Cerebellar nuclear complex (tissue), 1 donor: Measurements from ENCODE around the gene WNK1.
A peak's percentile ranks its signal among the peaks of the same experiment; 100 is the strongest.
"Not testable (repeated sequence)": the region's sequence is repeated elsewhere in the genome, so short reads cannot be mapped to it uniquely, and the experiment has no call there.

ENCODE experiments used
- DNase-seq, 2 experiments: peaks; one replicate each; lab custom pipeline; 2025; lab: John Stamatoyannopoulos, UW

The WNK1 gene

GRCh38 chr12:749751-750270 is 2.6 kb upstream of the WNK1 start:
- no peak for DNase-seq

DNA sequence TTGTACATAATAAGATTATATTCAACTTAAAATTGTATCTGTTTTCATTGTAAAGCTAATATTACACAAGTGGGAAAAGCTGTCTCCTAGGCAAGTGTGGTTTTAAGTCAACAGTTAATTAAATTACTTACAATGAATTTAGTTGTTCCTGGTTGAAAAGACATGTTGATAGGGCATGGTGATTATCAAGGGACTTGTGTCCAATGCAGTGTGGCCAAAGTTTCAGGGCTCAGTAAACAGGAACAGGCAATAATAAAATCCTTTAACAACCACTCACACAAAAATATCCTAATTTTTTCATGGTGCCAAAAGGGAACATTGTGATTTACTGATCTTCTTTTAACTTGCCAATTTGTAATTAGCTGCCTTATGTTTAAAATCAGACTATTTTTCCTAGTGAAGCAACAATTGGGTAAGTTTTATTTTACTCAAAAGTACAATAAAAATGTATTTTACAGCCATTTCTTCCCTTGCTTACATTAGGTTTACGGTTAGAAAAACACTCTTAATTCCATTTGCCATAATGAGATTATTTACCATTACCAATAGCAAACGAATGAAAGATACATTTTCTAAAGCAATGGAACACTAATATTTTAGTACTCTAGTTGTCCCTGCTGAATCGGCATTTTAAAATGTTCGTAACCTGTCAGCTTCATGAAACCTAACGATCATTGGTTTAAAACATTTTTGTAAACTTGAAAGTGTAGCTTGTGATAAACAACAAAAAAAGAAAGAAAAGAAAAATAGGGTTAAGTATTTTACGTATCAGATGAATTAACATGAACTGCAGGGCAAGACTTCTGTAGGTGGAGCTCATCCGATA is 1.8 kb upstream of the WNK1 start:
- no peak for DNase-seq

- DNase-seq = peak in 1 of 2 experiments; percentile 39
These were observed 984 bp upstream of the WNK1 start for GRCh38 chr12:751192-751998.

GRCh38 chr12:752695-753610 is 574 bp downstream of the WNK1 start:
- no peak for DNase-seq

DNA sequence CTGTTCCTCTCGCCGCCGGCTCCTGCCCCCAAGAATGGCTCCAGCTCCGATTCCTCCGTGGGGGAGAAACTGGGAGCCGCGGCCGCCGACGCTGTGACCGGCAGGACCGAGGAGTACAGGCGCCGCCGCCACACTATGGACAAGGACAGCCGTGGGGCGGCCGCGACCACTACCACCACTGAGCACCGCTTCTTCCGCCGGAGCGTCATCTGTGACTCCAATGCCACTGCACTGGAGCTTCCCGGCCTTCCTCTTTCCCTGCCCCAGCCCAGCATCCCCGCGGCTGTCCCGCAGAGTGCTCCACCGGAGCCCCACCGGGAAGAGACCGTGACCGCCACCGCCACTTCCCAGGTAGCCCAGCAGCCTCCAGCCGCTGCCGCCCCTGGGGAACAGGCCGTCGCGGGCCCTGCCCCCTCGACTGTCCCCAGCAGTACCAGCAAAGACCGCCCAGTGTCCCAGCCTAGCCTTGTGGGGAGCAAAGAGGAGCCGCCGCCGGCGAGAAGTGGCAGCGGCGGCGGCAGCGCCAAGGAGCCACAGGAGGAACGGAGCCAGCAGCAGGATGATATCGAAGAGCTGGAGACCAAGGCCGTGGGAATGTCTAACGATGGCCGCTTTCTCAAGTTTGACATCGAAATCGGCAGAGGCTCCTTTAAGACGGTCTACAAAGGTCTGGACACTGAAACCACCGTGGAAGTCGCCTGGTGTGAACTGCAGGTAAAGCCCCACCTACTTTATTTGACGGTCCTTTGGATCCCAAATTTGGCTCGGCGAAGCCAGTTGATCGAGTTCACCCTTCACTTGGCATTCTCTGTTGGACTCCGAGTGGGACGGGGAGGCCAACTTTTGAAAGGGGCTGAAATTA is 1.5 kb downstream of the WNK1 start:
- no peak for DNase-seq

- no peak for DNase-seq
These were observed 2.1 kb downstream of the WNK1 start for GRCh38 chr12:754473-754820.

GRCh38 chr12:754851-755562 is 2.6 kb downstream of the WNK1 start:
- no peak for DNase-seq

DNA sequence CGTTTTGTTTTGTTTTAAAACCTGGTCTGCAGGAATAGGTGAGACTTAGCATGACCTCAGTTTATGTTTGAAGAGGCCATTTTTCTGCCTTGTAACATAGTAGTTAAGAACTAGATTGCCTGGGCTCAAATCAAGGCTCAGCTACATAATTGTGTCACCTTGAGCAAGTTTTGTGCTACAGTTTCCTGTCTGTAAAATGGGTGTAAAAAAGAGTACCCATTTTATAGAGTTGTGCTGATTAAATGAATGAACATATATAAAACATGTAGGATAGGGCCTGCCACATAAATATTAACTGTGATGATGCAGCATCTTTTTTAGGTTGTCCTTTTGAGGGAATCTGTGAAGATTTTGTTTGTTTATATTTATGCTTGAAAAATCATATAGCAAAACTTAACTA is 7.2 kb downstream of the WNK1 start:
- DNase-seq = no peak

GRCh38 chr12:761256-761655 is 8.9 kb downstream of the WNK1 start:
- DNase-seq = no peak

DNA sequence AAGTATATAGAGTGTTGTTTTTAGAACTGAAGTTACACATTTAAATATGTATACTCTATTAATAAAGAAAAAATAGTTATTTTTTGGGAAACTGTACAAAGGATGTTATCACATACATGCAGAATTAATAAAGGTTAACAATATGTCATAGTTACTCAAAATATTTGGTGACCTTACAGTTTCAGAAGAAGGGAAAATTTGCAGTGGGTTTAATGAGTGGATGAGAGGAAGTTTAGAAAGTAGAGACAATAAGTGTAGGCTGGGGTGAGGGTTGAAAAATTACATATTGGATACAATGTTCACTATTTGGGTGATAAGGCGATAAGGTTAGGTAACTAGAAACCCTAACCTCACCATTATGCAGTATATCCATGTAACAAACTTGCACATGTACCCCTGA is 13.5 kb downstream of the WNK1 start:
- no peak for DNase-seq

DNA sequence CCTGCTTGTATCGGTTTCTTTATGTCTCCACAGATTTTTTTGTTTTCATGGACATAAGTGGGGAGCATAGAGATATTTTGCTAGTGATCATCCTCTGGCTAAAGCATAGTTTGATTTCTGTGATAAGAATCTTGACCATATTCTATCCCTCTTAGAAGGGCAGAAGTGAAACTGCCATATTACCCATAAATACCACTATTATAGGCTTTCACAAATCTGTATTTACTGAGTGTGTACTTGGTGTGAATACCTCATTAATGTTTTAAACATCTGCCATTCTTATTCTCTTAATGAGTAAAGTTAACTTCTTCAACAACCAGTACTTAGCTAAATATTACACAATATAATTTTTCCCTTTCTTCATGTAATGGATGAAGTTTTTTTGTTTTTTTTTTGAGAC is 16.1 kb downstream of the WNK1 start:
- no peak for DNase-seq

DNA sequence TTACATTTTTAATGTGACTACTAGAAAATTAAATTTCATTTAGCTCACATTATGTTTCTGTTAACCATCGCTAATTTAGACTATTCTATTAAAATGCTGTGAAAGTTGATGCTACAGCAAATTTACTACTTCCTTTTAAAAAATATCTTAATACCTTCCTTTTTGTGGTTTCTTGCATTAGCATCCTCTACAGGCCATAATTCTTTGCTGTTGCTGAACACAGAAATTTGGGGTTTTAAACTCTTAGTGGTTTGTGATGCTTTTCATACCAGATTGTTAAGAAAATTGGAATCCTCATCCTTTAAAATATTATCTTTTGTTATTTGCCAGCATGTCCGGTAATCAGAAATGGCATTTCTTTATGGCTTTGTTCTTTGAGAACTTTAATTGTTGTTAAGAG is 18.1 kb downstream of the WNK1 start:
- DNase-seq = no peak

DNA sequence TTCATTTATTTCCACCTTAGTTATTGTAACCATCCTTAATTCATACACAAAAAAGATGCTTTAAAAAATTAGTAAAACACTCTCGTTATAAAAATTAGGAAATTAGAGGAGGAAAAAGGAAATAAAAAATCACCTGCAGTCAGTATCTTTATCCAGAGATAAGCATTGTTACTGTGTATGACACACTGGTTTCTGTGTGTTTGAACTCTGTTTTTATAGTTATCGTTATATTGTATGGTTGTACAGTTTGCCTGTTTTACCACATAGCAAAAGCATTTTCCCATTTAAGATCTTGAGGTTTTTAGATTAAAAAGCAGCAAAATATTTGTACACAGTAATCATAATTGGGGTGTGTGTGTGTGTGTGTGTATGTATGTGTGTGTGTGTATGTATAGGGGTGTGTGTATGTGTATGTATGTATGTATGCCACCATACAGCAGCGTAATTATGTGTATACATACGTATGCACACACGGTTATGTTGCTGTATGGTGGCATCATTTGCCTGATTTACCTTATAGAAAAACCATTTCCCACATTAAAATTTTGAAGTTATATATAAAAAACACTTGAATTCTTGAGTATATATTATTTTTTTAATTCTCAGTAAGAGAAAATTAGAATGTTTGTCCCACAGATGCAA is 19.8 kb downstream of the WNK1 start:
- DNase-seq = no peak

DNA sequence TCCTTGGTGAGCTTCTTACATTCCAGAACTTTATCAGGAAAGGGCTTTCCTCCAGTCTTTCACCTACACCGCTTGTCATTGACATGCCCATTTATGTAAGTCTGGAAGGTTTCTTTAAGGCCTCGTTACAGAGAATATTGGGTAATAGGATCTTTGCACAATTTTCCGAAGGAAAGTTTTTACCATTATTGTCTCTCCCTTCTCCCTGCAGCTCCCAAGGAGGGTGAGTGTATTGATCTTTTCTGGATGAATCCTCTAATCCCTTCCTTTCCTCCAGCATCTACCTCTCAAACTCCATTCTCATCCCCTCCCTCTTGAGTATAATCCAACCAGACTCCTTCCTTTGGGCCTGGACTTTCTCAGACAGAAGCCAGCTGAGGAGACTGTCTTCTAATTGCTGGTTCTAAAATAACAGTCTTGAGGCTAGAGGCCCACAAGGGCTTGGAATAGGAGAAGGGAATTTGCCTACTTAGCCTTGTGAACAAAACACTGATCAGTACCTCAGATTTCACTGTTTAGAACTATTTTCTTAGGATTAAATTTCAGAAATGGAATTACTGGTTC is 21.8 kb downstream of the WNK1 start:
- no peak for DNase-seq

DNA sequence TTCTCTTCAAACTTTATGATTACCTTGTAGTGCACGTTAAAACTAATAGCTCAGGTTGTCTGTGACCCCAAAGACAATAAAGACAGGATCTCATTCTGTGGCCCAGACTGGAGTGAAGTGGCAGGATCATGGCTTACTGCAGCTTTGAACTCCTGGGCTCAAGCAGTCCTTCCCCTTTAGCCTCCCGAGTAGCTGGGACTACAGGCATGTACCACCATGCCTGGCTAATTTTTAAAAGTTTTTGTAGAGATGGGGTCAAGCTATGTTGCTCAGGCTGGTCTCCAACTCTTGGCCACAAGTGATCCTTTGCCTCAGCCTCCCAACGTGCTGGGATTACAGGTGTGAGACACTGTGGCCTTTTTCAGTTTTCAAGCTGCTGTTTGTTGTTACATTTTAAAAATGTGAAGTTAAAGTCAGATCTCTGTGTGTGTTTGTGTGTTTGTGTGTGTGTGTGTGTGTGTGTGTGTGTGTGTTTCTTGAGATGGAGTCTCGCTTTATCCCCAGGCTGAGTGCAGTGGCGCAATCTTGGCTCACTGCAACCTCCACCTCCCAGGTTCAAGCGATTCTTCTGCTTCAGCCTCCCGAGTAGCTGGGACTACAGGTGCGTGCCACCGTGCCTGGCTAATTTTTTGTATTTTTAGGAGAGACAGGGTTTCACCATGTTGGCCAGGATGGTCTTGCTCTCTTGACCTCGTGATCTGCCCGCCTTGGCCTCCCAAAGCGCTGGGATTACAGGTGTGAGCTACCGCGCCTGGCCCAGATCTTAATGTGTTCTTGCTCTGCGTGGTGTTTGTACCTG is 23.8 kb downstream of the WNK1 start:
- DNase-seq = not testable (repeated sequence)

DNA sequence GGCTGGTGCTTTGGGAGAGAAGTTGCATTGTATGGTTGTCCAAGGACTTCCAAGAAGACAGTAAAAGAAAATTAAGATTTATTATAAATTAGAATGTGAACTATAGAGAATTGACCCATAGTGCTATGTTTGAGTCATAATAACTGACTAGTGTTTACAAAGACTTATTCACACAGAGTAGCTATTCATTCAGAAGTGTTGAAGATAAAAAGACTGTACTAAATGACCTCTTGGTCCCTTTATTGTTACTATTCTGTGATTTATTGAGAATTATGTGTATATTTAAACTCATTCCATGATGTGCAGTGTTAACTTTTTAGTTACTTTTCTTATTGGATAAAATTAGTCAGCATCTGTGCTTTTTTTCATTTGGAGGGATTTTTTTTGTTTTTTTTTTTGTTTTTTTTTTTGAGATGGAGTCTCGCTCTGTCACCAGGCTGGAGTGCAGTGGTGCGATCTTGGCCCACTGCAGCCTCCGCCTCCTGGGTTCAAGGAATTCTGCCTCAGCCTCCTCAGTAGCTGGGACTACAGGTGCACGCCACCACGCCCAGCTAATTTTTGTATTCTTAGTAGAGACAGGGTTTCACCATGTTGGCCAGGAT is 24.5 kb downstream of the WNK1 start:
- not testable (repeated sequence) for DNase-seq

DNA sequence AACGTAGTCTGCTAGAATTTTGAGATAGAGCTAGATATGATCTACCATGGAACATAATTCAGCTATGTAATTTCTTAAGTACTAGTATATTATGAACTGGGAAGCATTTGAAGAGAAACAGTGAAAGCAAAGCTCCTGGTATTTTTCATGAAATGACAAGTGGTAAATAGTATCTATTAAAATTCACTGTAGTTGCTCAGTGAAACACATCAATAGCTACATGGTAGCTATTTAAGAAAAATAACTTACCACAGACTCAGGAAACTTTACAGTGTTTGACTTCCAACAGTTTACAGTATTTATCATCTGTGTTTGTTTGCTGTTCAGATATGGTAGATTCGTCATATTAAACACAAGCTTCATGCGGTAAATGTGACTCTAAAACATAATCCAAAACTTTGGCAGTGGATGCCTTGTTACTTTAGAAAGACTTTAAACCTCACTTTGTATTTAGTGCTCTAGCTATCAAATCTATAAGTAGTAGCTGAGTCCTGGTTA is 25.2 kb downstream of the WNK1 start:
- no peak for DNase-seq

- DNase-seq = no peak
These were observed 26.2 kb downstream of the WNK1 start for GRCh38 chr12:778615-779014.
